Neural progenitor cell (in vitro differentiated cells): Measurements from ENCODE around the gene MLH1. TPM values are rescaled to one million over a fixed set of nuclear protein-coding genes. Genes with fewer than 3 reads are reported as not detected.
A peak's percentile ranks its signal among the peaks of the same experiment; 100 is the strongest.

Experiments
- DNase-seq: peaks from one replicate; pipeline ENCODE4 v3.0.0-alpha.2; 2016; ENCODE audit warnings: low spot score
- H2AFZ ChIP-seq: fragments of 200-600 bp; sonication (generic); replicated peaks from 2 replicates; pipeline ENCODE4 v1.6.1; 2016; ENCODE audit warnings: antibody characterized with exemption
- H3F3A ChIP-seq: fragments of 200-600 bp; sonication (generic); 2 replicates; pipeline ENCODE4 v1.6.1; 2016; ENCODE audit warnings: antibody characterized with exemption, low read depth
- H3K27ac ChIP-seq: fragments of 200-600 bp; sonication (generic); 2 replicates; pipeline ENCODE4 v1.5.1; 2016; ENCODE audit warnings: mild to moderate bottlenecking
- H3K27me3 ChIP-seq: fragments of 200-600 bp; sonication (generic); 2 replicates; pipeline ENCODE4 v1.6.1; 2016; ENCODE audit warnings: mild to moderate bottlenecking, moderate library complexity
- H3K36me3 ChIP-seq: fragments of 200-600 bp; sonication (generic); 2 replicates; pipeline ENCODE4 v1.5.1; 2016
- H3K4me1 ChIP-seq: fragments of 200-600 bp; sonication (generic); 2 replicates; pipeline ENCODE4 v1.6.1; 2016; ENCODE audit warnings: mixed run types
- H3K4me2 ChIP-seq: fragments of 200-600 bp; sonication (generic); 2 replicates; pipeline ENCODE4 v1.6.1; 2016
- H3K4me3 ChIP-seq: fragments of 200-600 bp; sonication (generic); 2 replicates; pipeline ENCODE4 v1.5.1; 2016
- H3K79me2 ChIP-seq: fragments of 200-600 bp; sonication (generic); 2 replicates; pipeline ENCODE4 v1.6.1; 2016; ENCODE audit warnings: low read depth
- H3K9ac ChIP-seq: fragments of 200-600 bp; sonication (generic); 2 replicates; pipeline ENCODE4 v1.6.1; 2016
- H3K9me3 ChIP-seq: fragments of 200-600 bp; sonication (generic); 2 replicates; pipeline ENCODE4 v1.5.1; 2016; ENCODE audit warnings: low read depth
- H4K20me1 ChIP-seq: fragments of 200-600 bp; sonication (generic); 2 replicates; pipeline ENCODE4 v1.6.1; 2016; ENCODE audit warnings: low read depth
- H3K27ac Mint-ChIP-seq: 3 replicates; pipeline ENCODE4 v1.8.0; 2021; ENCODE audit warnings: mixed read lengths
- H3K27me3 Mint-ChIP-seq: 2 replicates; pipeline ENCODE4 v1.8.0; 2022; ENCODE audit warnings: low read depth, mild to moderate bottlenecking, inconsistent platforms, moderate library complexity, mixed read lengths; ENCODE audit not compliant: insufficient read depth
- H3K36me3 Mint-ChIP-seq: 3 replicates; pipeline ENCODE4 v1.8.0; 2021; ENCODE audit warnings: mixed read lengths
- H3K4me1 Mint-ChIP-seq: 3 replicates; pipeline ENCODE4 v1.8.0; 2021; ENCODE audit warnings: mixed read lengths
- H3K4me3 Mint-ChIP-seq: 3 replicates; pipeline ENCODE4 v1.8.0; 2021; ENCODE audit warnings: mild to moderate bottlenecking, moderate library complexity, mixed read lengths
- H3K9me3 Mint-ChIP-seq: 3 replicates; pipeline ENCODE4 v1.8.0; 2020; ENCODE audit warnings: mixed read lengths
- EZH2 ChIP-seq: fragments of 200-600 bp; sonication (generic); IDR thresholded peaks from 2 replicates; pipeline ENCODE4 v1.6.1; 2017; ENCODE audit warnings: antibody characterized with exemption, mild to moderate bottlenecking, moderate library complexity
- EZH2phosphoT487 ChIP-seq: fragments of 200-600 bp; sonication (generic); IDR thresholded peaks from 2 replicates; pipeline ENCODE4 v1.6.1; 2017; ENCODE audit warnings: antibody characterized with exemption
- total RNA-seq: library from RNA; depleted of rRNA; stranded (reverse); fragments of >200 nt; gene quantifications from 2 replicates; pipeline ENCODE4 v1.2.3, GENCODE V29; 2015; ENCODE audit warnings: low replicate concordance
- TF ChIP-seq, protein P1 (sequence below): fragments of 200-600 bp; sonication (generic); IDR thresholded peaks from 2 replicates; pipeline ENCODE4 v1.5.1; 2017; ENCODE audit warnings: antibody characterized with exemption, mild to moderate bottlenecking

Gene MLH1
- total RNA-seq: 68.3 and 71.1 TPM in 2 replicates

DNA sequence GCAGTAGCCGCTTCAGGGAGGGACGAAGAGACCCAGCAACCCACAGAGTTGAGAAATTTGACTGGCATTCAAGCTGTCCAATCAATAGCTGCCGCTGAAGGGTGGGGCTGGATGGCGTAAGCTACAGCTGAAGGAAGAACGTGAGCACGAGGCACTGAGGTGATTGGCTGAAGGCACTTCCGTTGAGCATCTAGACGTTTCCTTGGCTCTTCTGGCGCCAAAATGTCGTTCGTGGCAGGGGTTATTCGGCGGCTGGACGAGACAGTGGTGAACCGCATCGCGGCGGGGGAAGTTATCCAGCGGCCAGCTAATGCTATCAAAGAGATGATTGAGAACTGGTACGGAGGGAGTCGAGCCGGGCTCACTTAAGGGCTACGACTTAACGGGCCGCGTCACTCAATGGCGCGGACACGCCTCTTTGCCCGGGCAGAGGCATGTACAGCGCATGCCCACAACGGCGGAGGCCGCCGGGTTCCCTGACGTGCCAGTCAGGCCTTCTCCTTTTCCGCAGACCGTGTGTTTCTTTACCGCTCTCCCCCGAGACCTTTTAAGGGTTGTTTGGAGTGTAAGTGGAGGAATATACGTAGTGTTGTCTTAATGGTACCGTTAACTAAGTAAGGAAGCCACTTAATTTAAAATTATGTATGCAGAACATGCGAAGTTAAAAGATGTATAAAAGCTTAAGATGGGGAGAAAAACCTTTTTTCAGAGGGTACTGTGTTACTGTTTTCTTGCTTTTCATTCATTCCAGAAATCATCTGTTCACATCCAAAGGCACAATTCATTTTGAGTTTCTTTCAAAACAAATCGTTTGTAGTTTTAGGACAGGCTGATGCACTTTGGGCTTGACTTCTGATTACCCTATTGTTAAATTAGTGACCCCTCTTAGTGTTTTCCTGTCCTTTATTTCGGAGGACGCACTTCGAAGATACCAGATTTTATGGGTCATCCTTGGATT is at the start of gene MLH1:
TSS of gene MLH1 (plus strand) at position 193 of the 958 bp plus-strand sequence. CDS start at position 223, 30 bp downstream.
- peaks cover 78% of the 10 kb centered on the region for H3K79me2 ChIP-seq

DNA sequence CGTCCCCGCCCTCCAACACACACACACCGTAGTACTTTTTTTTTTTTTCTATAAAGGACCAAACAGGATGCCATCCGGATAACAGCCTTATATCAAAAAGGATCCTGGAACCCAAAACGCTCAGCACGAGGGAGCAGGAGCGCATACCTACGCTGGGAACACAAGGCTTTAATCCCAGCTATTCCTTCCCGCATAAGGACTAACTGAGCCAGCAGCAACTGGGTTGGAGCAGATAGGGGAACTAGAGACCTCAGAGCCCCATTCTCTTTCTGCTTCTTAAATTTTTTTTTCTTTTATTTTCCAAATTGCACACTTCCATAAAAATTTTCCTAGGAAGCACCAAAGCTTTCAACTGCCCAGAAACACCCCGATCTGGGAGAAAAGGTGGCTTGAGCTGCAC is 49.7 kb upstream of the MLH1 start:
- H3K4me2 ChIP-seq: peak overlapping the region; percentile 89
- peak overlapping the region; percentile 91 for H2AFZ ChIP-seq
- H3K9ac ChIP-seq: no peak overlapping the region
- H4K20me1 ChIP-seq: no peaks in the 10 kb centered on the region
- TF ChIP-seq EZH2 (no peak), EZH2phosphoT487 (no peak)
- TF ChIP-seq, protein P1, sequence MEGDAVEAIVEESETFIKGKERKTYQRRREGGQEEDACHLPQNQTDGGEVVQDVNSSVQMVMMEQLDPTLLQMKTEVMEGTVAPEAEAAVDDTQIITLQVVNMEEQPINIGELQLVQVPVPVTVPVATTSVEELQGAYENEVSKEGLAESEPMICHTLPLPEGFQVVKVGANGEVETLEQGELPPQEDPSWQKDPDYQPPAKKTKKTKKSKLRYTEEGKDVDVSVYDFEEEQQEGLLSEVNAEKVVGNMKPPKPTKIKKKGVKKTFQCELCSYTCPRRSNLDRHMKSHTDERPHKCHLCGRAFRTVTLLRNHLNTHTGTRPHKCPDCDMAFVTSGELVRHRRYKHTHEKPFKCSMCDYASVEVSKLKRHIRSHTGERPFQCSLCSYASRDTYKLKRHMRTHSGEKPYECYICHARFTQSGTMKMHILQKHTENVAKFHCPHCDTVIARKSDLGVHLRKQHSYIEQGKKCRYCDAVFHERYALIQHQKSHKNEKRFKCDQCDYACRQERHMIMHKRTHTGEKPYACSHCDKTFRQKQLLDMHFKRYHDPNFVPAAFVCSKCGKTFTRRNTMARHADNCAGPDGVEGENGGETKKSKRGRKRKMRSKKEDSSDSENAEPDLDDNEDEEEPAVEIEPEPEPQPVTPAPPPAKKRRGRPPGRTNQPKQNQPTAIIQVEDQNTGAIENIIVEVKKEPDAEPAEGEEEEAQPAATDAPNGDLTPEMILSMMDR: no peak
- Mint-ChIP-seq H3K27me3 (peaks cover 20% of the 10 kb centered on the region), H3K4me1 (peaks cover 3% of the 10 kb centered on the region), H3K36me3 (peaks cover 5% of the 10 kb centered on the region), H3K4me3 (peak overlapping the region; percentile 84), H3K27ac (no peak overlapping the region), H3K9me3 (peaks cover 35% of the 10 kb centered on the region)
- peak overlapping the region; percentile 52 for H3K4me3 ChIP-seq
- peaks cover 12% of the 10 kb centered on the region for H3F3A ChIP-seq
- H3K9me3 ChIP-seq: no peaks in the 10 kb centered on the region
- peaks cover 34% of the 10 kb centered on the region for H3K27me3 ChIP-seq
- no peak overlapping the region for H3K27ac ChIP-seq
- peaks cover 10% of the 10 kb centered on the region for H3K4me1 ChIP-seq
- peak; percentile 32 for DNase-seq
- H3K36me3 ChIP-seq: no peaks in the 10 kb centered on the region
- no peaks in the 10 kb centered on the region for H3K79me2 ChIP-seq

More for the DNA sequence above, at the start of gene MLH1:
- peaks cover 21% of the 10 kb centered on the region for H3K36me3 Mint-ChIP-seq
- no peak within 1 kb of the TSS for H3K27ac Mint-ChIP-seq
- H3F3A ChIP-seq: peaks cover 8% of the 10 kb centered on the region
- DNase-seq: peak; percentile 99
- peak within 1 kb of the TSS; percentile 93 for H2AFZ ChIP-seq
- peaks cover 31% of the 10 kb centered on the region for H4K20me1 ChIP-seq
- peak within 1 kb of the TSS; percentile 91 for H3K4me2 ChIP-seq
- H3K9ac ChIP-seq: peak within 1 kb of the TSS; percentile 95
- no peaks in the 10 kb centered on the region for H3K9me3 ChIP-seq
- H3K27me3 ChIP-seq: no peaks in the 10 kb centered on the region
- H3K4me3 Mint-ChIP-seq: no peak within 1 kb of the TSS
- H3K4me1 Mint-ChIP-seq: peaks cover 28% of the 10 kb centered on the region
- H3K4me3 ChIP-seq: peak within 1 kb of the TSS; percentile 66
- peaks cover 35% of the 10 kb centered on the region for H3K4me1 ChIP-seq
- H3K9me3 Mint-ChIP-seq: no peaks in the 10 kb centered on the region
- no peak for TF ChIP-seq EZH2
- TF ChIP-seq EZH2phosphoT487: no peak
- TF ChIP-seq, protein P1: no peak
- H3K27ac ChIP-seq: peak within 1 kb of the TSS; percentile 97
- peaks cover 19% of the 10 kb centered on the region for H3K36me3 ChIP-seq
- H3K27me3 Mint-ChIP-seq: peaks cover 2% of the 10 kb centered on the region

DNA sequence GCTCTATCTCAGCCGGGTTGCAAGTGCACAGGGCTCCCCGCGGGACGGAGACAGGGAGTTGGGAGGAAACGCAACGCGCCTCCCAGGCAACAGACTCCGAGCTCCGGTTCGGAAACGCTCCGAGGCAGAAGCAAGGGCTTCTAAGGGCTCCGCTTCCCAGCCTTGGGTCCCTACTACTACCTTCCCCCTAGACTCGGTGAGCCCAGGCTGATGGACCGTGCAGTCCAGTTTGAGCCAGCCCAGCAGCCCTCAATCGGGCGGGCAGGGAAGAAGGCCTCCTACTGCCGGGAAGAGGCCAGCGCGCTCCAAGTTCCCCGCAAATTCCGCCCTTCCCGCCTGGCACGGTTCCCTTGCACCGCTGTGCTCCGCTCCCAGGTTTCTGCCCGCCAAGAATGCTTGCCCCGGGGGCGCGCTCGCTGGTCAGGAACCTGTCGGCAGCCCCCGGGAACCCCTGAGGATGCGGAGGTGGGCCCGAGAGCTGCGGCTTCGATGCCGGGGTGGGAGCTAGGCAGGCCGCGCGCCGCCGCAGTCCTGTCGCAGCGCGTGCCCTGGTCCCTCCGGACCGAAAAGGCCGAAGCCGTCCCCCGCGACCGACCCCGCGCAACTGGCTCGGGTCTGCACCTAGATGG is 49.2 kb upstream of the MLH1 start:
- no peaks in the 10 kb centered on the region for H3K36me3 ChIP-seq
- peak overlapping the region; percentile 52 for H3K4me3 ChIP-seq
- H3K4me1 ChIP-seq: peaks cover 10% of the 10 kb centered on the region
- H3K4me2 ChIP-seq: peak overlapping the region; percentile 89
- TF ChIP-seq EZH2phosphoT487 (peak; percentile 83), EZH2 (peak; percentile 77)
- TF ChIP-seq, protein P1: peak; percentile 9
- H3K27ac ChIP-seq: no peak overlapping the region
- peak overlapping the region; percentile 15 for H3K9ac ChIP-seq
- H3K4me3 Mint-ChIP-seq: peak overlapping the region; percentile 84
- peaks cover 38% of the 10 kb centered on the region for H3K9me3 Mint-ChIP-seq
- H3K27me3 ChIP-seq: peaks cover 34% of the 10 kb centered on the region
- peaks cover 20% of the 10 kb centered on the region for H3K27me3 Mint-ChIP-seq
- peak overlapping the region; percentile 91 for H2AFZ ChIP-seq
- DNase-seq: peak; percentile 76
- peaks cover 12% of the 10 kb centered on the region for H3F3A ChIP-seq
- H3K27ac Mint-ChIP-seq: no peak overlapping the region
- H3K36me3 Mint-ChIP-seq: peaks cover 5% of the 10 kb centered on the region
- H3K4me1 Mint-ChIP-seq: peaks cover 3% of the 10 kb centered on the region
- no peaks in the 10 kb centered on the region for H3K79me2 ChIP-seq
- H3K9me3 ChIP-seq: no peaks in the 10 kb centered on the region
- H4K20me1 ChIP-seq: no peaks in the 10 kb centered on the region
